Nucleus accumbens (tissue), 56 donors: ENCODE results near the gene IAH1.

Source experiments
- DNase-seq, 56 donors: peaks; one replicate each; lab custom pipeline; 2025; lab: John Stamatoyannopoulos, UW

Gene IAH1

GRCh38 chr2:9524291-9524690, 49.9 kb downstream of the IAH1 start:
- DNase-seq, result no peak

GRCh38 chr2:9525266-9525665, 50.9 kb downstream of the IAH1 start:
- peak in 2 of 56 donors; percentile 3 for DNase-seq

- DNase-seq, result no peak
Observed at GRCh38 chr2:9527995-9528787, 53.8 kb downstream of the IAH1 start.

- DNase-seq, result no peak
Observed at GRCh38 chr2:9532421-9532820, 58.1 kb downstream of the IAH1 start.

- DNase-seq, result no peak
Observed at GRCh38 chr2:9533663-9534062, 59.3 kb downstream of the IAH1 start.

GRCh38 chr2:9535177-9535576, 60.8 kb downstream of the IAH1 start:
- no peak for DNase-seq

- DNase-seq, result no peak
Observed at GRCh38 chr2:9536504-9536903, 62.2 kb downstream of the IAH1 start.

- no peak for DNase-seq
Observed at GRCh38 chr2:9538000-9538507, 63.7 kb downstream of the IAH1 start.
